ENCODE results near the gene TFB1M. TPM values are rescaled to one million over a fixed set of nuclear protein-coding genes. Genes with fewer than 3 reads are reported as not detected.

TFB1M gene
- polyA plus RNA-seq, 2 of the 4 experiments (the other 2 are of a cell fraction) = 9.8 to 19.5 TPM

DNA sequence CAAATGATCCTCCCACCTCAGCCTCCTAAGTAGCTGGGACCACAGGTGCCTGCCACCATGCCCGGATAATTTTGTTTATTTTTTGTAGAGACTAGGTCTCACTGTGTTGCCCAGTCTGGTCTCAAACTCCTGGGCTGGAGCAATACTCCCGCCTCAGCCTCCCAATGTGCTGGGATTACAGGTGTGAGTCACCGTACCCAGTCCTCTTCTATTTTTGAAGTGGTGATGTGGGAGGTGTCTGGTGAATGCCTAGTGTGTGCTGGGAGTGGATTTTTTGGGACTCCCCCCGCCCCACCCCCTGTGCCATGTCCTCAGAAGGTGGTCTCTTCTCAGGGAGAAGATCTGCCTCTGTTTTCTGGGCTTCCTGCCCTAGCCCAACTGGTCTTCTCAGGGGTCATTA lies 98.4 kb downstream of the TFB1M start:
- 55% methylated on average over 2 of the region's 4 CpGs for WGBS (ENCODE audit: missing lambda C conversion rate)
- TF ChIP-seq MAFK (IDR thresholded peaks at IDR 0.05; ENCODE audit: partially characterized antibody) (no peak), JUN (IDR thresholded peaks at IDR 0.05) (no peak), ZFP36 (IDR thresholded peaks at IDR 0.05; ENCODE audit: borderline replicate concordance, partially characterized antibody) (no peak), CHD2 (IDR thresholded peaks at IDR 0.05; ENCODE audit: low read length, partially characterized antibody) (no peak), HOXA7 (CRISPR knock-in tag; IDR thresholded peaks at IDR 0.05) (no peak), RNF2 (IDR thresholded peaks at IDR 0.05; ENCODE audit: borderline replicate concordance, low read depth) (no peak)
- ChIA-PET POLR2A (no interaction called here), CTCF (interaction anchor here (1.2 to 1.4 kb wide), 3 partner anchors 9 to 32 kb away, joined by 3 read pairs; no protein-coding TSS in a partner anchor)
- no peak for ATAC-seq
- Histone ChIP-seq H3K4me3 (no peak overlapping the region), H3K4me2 (no peak overlapping the region), H3K4me1 (no peaks in the 10 kb centered on the region), H3K27ac (no peak overlapping the region), H3K9me3 (no peaks in the 10 kb centered on the region)
- DNase-seq (ENCODE audit: low read depth in 1 of 2, low spot score in 1 of 2) = no peak
- FAIRE-seq = no peak

DNA sequence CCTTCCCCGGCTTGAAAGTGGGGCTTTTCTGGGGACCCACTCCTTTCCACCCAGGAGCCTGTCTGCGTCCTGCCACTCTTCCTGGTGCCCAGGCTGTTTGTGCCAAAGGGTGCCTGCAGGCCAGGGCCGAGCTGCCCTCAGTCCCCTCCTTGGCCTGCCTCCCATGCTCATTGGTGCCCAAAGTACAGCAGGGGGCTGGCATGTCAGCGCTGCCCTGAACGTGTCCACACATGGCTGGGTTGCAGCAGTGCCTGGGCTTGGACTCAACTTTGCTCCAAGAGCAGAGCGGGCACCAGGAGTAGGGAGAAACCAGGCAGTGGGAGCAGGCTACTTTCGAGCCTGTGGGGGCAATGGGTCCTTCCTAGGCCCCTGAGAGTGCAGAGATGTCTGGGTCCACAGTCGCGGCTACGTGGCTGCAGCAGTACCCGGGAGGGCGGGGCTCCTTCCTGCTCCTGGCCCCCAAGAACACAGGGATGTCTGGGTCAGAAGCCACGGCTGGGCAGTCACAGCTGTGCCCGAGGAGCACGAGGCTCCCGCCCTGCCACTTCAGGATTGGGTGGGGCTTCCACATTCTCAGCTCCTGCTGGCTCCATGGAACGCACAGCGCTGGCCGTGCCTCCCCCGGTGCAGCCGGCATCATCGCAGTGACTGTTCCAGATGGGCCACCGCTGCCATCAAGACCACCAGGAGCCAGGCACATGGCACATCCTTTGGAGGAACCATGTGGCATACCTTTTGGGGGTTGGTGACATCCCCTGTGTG lies 100.5 kb downstream of the TFB1M start:
- ChIA-PET POLR2A (no interaction called here), CTCF (interaction anchor here (0.9 to 1.1 kb wide), 2 partner anchors 28 to 35 kb away, joined by 3 to 4 read pairs; no protein-coding TSS in a partner anchor)
- Histone ChIP-seq H3K27ac (no peak overlapping the region), H3K4me2 (no peak overlapping the region), H3K4me3 (no peak overlapping the region), H3K4me1 (no peaks in the 10 kb centered on the region), H3K9me3 (no peaks in the 10 kb centered on the region)
- FAIRE-seq (no peak), ATAC-seq (no peak), DNase-seq (ENCODE audit: low read depth in 1 of 2, low spot score in 1 of 2) (no peak)
- 69% methylated on average over 3 of the region's 23 CpGs for WGBS (ENCODE audit: missing lambda C conversion rate)
- no peak for TF ChIP-seq RFX5 (IDR thresholded peaks at IDR 0.05)
- TF ChIP-seq, protein P1, sequence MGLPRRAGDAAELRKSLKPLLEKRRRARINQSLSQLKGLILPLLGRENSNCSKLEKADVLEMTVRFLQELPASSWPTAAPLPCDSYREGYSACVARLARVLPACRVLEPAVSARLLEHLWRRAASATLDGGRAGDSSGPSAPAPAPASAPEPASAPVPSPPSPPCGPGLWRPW (IDR thresholded peaks at IDR 0.05) = no peak
- TF ChIP-seq HOXB5 (CRISPR knock-in tag; IDR thresholded peaks at IDR 0.05) = no peak
- TF ChIP-seq EHF (CRISPR knock-in tag; IDR thresholded peaks at IDR 0.05) = no peak
- TF ChIP-seq RNF2 (IDR thresholded peaks at IDR 0.05; ENCODE audit: borderline replicate concordance, low read depth) = no peak
- no peak for TF ChIP-seq TP53 (CRISPR knock-in tag; IDR thresholded peaks at IDR 0.05)
- TF ChIP-seq NFE2L2 (conservative IDR thresholded peaks at IDR 0.05; ENCODE audit: low read length) = no peak

DNA sequence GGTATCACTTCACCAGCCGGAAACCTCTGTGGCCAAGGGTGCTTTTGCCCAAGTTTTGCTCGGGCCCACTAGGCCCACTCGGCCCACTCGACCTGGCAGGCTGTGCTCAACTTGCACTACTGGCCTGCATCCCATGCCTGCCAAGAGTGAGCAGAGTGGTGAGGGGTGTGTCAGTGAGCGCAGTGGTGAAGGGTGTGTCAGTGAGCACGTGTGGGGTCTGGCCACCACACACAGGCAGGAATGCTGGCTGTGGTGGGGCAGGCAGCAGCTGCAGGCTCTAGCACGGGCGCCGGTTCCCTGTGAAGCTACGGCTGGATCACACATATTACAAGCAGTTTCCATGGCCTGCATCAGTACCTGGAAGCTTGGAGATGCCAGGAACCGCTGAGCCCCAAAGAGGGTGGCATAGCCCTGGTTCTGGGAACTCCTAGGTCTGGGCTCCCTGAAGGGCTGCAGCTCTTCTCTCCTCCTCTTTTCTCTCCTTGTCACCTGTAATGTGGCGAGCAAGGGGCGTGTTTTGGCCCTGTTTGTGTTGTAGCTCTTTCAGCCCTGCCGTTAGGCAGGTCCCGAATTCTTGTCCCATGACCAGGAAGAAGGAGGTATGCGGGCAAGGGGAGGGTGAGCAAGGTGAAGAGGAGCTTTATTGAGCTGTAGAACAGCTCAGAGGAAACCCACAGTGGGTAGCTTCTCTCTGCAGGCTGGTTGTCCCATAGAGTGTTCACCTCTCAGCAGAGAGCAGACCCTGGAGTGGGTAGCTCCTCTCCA lies 101.5 kb downstream of the TFB1M start:
- Histone ChIP-seq H3K4me3 (no peak overlapping the region), H3K4me1 (no peaks in the 10 kb centered on the region), H3K9me3 (no peaks in the 10 kb centered on the region), H3K27ac (no peak overlapping the region), H3K4me2 (no peak overlapping the region)
- POLR2A ChIA-PET = no interaction called here
- DNase-seq (ENCODE audit: low read depth in 1 of 2, low spot score in 1 of 2) (no peak), ATAC-seq (no peak), FAIRE-seq (no peak)
- CTCF ChIA-PET = no interaction called here
- WGBS (ENCODE audit: missing lambda C conversion rate) = 88% methylated on average over 14 of the region's 16 CpGs
- TF ChIP-seq CBX2 (IDR thresholded peaks at IDR 0.05; ENCODE audit: borderline replicate concordance, low read depth) = no peak
- no peak for TF ChIP-seq JUN (IDR thresholded peaks at IDR 0.05)
- TF ChIP-seq, protein P2, sequence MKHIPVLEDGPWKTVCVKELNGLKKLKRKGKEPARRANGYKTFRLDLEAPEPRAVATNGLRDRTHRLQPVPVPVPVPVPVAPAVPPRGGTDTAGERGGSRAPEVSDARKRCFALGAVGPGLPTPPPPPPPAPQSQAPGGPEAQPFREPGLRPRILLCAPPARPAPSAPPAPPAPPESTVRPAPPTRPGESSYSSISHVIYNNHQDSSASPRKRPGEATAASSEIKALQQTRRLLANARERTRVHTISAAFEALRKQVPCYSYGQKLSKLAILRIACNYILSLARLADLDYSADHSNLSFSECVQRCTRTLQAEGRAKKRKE (CRISPR knock-in tag; IDR thresholded peaks at IDR 0.05; ENCODE audit: low read depth) = no peak
- TF ChIP-seq, protein P3, sequence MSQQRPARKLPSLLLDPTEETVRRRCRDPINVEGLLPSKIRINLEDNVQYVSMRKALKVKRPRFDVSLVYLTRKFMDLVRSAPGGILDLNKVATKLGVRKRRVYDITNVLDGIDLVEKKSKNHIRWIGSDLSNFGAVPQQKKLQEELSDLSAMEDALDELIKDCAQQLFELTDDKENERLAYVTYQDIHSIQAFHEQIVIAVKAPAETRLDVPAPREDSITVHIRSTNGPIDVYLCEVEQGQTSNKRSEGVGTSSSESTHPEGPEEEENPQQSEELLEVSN (IDR thresholded peaks at IDR 0.05; ENCODE audit: borderline replicate concordance, low read depth) = no peak
- TF ChIP-seq KDM5A (IDR thresholded peaks at IDR 0.05) = no peak
- no peak for TF ChIP-seq SREBF2 (IDR thresholded peaks at IDR 0.05)
- no peak for TF ChIP-seq MAFK (IDR thresholded peaks at IDR 0.05; ENCODE audit: partially characterized antibody)
- no peak for TF ChIP-seq MYC (IDR thresholded peaks at IDR 0.05; ENCODE audit: borderline replicate concordance, low read length)
- no peak for TF ChIP-seq CHD4 (IDR thresholded peaks at IDR 0.05; ENCODE audit: borderline replicate concordance)
- no peak for TF ChIP-seq EHMT2 (IDR thresholded peaks at IDR 0.05; ENCODE audit: low read depth)
- no peak for TF ChIP-seq TP53 (CRISPR knock-in tag; IDR thresholded peaks at IDR 0.05)
- TF ChIP-seq, protein P4, sequence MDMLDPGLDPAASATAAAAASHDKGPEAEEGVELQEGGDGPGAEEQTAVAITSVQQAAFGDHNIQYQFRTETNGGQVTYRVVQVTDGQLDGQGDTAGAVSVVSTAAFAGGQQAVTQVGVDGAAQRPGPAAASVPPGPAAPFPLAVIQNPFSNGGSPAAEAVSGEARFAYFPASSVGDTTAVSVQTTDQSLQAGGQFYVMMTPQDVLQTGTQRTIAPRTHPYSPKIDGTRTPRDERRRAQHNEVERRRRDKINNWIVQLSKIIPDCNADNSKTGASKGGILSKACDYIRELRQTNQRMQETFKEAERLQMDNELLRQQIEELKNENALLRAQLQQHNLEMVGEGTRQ (IDR thresholded peaks at IDR 0.05) = no peak
- TF ChIP-seq HDAC2 (IDR thresholded peaks at IDR 0.05) = no peak
- TF ChIP-seq HOXA7 (CRISPR knock-in tag; IDR thresholded peaks at IDR 0.05) = no peak
- no peak for TF ChIP-seq ZNF302 (CRISPR knock-in tag; IDR thresholded peaks at IDR 0.05)
- TF ChIP-seq FOSB (CRISPR knock-in tag; IDR thresholded peaks at IDR 0.05) = no peak
- TF ChIP-seq TFCP2L1 (CRISPR knock-in tag; IDR thresholded peaks at IDR 0.05) = no peak
- TF ChIP-seq ZSCAN20 (CRISPR knock-in tag; IDR thresholded peaks at IDR 0.05) = no peak

Data from A549 (cell line).